ENCODE data around the gene ATXN7L1.

DNA sequence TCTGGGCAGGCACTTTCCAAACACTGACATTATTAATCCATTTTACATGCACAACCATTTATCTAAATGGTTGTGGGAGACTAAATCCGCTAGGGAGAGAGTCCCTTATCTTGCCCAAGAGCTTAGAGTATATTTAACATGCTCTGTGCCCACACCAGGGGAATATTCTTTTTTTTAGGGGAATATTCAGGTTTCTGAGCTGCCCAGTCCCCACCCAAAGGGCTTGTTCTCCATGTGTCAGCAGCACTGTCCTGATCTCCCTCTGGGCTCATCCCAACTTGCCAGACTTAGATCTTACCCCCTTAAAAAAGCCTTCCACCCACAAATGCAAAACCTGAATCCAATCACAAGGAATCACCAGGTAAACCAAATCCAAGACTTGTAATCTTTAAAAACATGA lies 132.1 kb downstream of the ATXN7L1 start:
- TF ChIP-seq, protein P1, sequence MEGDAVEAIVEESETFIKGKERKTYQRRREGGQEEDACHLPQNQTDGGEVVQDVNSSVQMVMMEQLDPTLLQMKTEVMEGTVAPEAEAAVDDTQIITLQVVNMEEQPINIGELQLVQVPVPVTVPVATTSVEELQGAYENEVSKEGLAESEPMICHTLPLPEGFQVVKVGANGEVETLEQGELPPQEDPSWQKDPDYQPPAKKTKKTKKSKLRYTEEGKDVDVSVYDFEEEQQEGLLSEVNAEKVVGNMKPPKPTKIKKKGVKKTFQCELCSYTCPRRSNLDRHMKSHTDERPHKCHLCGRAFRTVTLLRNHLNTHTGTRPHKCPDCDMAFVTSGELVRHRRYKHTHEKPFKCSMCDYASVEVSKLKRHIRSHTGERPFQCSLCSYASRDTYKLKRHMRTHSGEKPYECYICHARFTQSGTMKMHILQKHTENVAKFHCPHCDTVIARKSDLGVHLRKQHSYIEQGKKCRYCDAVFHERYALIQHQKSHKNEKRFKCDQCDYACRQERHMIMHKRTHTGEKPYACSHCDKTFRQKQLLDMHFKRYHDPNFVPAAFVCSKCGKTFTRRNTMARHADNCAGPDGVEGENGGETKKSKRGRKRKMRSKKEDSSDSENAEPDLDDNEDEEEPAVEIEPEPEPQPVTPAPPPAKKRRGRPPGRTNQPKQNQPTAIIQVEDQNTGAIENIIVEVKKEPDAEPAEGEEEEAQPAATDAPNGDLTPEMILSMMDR (IDR thresholded peaks at IDR 0.05), result no peak
- TF ChIP-seq POLR2A (IDR thresholded peaks at IDR 0.05), result no peak
